Subcutaneous adipose tissue (tissue), 4 donors: ENCODE data around the gene CBFA2T3. TPM values are rescaled to one million over a fixed set of nuclear protein-coding genes. Genes with fewer than 3 reads are reported as not detected.

Source experiments
- total RNA-seq, 4 donors: library from RNA; depleted of rRNA; stranded (reverse); fragments of >200 nt; gene quantifications; one replicate each; pipeline ENCODE4 v1.1.0, GENCODE V29; 2016
- TF ChIP-seq, protein P1 (sequence below): fragments of 450-650 bp; IDR thresholded peaks from one replicate; pipeline ENCODE4 v1.5.1; 2016; ENCODE audit warnings: low read depth, mild to moderate bottlenecking, control low read depth, antibody characterized with exemption, moderate library complexity

Gene CBFA2T3
- total RNA-seq, 4 donors from 2014 or later: 0.49 to 6.6 (median 1.1) TPM

DNA sequence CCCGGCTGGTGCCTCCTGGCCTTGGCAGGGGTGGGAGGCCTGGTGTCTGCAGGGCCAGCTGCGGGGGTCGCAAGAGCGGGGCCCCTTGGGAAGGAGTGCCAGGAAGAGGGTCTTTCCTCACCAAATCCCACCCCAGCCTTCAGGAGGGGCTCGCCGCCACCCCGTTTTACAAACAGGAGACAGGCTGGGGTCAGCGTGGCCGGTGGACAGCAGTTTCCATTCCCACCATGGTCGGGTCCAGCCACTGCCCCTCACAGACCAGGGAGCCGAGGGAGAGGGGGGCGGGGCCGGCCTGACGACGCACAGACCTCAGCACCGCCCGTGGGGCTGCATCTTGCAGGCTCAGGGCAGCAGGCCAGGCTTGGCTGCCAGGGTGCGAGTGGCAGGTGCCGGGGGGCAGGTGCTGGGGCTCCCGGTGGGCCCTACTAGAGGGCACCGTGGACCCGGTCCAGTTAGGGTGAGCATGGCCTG is 7.6 kb downstream of the CBFA2T3 start:
- TF ChIP-seq, protein P1, sequence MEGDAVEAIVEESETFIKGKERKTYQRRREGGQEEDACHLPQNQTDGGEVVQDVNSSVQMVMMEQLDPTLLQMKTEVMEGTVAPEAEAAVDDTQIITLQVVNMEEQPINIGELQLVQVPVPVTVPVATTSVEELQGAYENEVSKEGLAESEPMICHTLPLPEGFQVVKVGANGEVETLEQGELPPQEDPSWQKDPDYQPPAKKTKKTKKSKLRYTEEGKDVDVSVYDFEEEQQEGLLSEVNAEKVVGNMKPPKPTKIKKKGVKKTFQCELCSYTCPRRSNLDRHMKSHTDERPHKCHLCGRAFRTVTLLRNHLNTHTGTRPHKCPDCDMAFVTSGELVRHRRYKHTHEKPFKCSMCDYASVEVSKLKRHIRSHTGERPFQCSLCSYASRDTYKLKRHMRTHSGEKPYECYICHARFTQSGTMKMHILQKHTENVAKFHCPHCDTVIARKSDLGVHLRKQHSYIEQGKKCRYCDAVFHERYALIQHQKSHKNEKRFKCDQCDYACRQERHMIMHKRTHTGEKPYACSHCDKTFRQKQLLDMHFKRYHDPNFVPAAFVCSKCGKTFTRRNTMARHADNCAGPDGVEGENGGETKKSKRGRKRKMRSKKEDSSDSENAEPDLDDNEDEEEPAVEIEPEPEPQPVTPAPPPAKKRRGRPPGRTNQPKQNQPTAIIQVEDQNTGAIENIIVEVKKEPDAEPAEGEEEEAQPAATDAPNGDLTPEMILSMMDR: no peak

DNA sequence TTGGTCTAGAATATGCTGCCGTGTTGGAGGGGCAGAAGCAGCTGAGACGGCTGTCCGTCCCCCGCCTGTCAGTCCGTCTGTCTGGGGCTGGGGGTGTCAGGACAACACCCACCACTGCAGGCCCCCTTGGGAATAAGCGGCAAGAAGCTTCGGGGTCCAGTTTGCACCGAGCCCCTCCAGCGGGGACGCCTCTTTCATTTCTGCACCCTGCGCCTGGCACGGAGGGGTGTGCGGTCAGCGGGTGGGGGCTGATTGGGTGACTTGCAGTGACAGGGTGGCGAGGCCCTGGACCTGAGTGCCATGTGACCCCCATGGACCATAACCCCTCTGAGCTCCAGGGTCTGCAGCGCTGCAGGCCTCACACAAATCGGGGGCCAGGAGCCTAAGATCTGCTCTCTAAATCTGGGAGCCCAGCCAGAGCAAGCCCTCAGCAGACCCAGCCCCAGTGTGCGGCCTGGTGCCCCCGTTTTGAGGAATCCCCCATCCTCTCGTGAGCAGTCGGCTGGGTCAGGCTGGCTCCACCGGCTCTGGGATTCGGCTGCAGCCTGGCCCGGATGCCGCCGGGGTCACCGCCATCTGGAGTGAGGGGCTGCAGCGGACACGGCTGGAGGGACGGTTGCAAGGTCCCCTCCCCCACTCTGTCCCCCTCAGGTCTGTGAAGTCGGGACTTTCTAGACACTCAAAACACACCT is 8.3 kb downstream of the CBFA2T3 start:
- TF ChIP-seq, protein P1: no peak

DNA sequence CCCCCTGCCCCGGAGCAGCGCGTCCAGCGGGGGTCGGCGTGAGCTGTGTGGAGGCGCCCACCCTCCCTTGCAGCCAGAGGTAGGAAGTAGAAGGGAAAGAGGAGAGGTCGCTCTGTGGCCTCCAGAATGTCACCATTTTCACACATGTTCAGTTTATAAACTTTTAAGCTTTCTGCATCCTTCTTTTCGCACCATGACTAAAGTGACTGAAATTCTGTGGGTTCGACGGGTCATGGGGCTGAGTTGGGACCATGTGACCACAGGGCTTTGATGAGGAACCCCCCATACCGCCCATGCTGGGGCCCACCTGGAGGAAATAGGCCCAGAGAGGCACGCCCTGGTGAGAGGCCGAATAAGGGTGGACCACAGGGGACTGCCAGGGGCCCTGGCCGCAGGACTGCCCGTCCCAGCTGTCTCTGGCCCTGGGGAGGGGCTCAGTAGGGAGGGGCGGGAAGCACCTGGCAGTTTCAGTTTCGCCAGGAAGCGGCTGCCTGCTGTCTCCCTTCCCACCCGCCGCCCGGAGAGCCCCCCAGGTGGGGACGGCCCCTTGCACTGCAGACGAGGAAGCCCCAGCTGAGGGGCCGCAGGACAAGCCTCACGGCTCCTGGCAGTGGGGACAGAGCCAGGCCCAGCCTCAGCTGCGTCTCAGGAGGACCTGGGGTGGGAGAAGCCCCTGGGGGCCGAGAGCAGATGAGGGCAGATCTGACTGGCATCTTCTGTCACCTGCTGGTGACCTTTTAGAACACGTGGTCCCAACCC is 9.0 kb downstream of the CBFA2T3 start:
- TF ChIP-seq, protein P1: no peak

DNA sequence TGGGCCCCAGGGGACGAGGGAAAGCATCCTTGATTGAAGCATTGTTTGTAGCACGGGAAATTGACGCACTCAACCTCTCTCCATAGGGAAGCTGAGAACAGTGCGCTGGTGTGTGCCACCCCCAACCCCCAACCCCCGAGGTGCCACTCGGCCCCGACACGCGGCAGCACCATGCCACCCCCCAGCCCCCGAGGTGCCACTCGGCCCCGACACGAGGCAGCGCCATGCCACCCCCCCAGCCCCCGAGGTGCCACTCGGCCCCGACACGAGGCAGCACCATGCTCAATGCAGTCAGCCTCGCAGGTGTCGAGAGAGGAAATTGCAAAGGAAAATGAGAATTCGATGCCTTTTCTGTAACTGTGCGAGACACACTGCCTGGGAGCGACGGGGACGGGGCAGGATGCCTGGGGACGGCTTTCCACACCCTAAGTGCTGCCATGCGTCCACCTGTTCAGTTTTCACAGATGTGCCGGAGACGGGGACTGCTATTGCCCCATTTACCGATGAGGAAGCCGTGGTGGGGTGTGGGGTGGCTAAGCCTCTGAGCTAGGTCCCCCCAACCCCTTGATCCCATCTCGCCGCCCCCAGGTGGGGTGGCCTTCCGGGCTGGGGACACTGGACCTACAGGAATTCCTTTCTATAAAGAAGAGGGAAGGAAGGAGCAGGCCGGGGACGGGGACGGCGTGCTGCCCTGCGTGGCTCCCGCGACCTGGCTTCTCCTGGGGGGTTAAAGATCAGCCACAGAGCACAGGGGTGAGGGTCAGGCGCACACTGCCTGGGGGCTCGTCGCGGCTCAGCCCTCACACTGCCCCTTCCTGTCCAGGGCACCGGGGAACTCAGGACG is 9.8 kb downstream of the CBFA2T3 start:
- TF ChIP-seq, protein P1: no peak

DNA sequence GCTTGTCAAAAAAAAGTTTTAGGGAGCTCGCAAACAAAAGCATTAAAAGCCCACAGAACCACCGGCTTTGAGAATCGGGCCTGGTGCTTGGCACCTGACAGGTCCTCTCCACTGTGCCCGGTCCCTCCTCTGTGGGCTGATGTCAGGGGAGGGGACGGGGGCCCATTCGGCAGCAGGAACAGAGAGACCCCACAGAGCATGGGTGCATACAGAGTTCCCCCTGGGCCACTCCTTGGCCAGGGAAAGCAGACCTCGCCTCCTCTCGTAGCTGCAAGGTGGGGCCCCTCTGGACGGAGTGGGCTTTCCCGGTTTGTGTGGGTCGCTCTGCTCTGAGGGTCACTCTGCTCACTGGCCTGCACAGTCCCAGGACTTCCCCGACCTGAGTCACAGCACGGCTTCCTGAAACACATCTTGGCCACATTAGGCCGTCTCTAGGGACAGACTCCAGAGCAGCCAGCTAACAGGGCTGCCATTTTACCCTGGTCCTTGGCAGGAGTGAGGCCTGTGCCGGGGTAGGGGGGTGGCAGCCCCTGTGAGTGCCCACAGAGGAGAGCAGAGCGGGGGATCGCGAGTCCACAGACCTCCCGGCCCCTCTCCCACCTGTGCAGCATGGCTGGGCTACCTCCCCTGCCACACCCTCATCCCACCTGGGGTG is 11.1 kb downstream of the CBFA2T3 start:
- TF ChIP-seq, protein P1: no peak

DNA sequence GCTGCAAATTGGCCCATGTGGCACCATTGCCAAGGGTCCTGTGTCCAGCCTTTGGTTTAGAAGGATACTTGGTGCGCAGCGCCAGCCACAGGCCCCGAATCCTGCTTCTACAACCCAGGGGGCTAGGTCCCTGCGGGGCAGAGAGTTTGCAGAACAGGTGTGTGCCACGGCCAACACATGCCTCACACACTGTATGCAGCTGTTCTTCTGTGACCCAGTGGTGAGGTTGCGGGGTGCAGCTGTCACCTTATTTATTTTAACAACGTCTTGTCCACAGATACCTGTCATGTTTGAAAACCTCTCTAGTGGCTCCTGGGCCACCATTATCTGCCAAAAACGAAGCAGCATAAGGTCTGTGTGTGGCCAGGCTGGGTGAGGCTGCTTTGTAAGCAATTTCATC is 11.6 kb downstream of the CBFA2T3 start:
- TF ChIP-seq, protein P1: no peak
